DMS153 (cell line): ENCODE results near the gene TMEM253.
A peak's percentile ranks its signal among the peaks of the same experiment; 100 is the strongest.

Experiments used
- DNase-seq: peaks from one replicate; lab custom pipeline; 2025; lab: John Stamatoyannopoulos, UW

TMEM253 gene

DNA sequence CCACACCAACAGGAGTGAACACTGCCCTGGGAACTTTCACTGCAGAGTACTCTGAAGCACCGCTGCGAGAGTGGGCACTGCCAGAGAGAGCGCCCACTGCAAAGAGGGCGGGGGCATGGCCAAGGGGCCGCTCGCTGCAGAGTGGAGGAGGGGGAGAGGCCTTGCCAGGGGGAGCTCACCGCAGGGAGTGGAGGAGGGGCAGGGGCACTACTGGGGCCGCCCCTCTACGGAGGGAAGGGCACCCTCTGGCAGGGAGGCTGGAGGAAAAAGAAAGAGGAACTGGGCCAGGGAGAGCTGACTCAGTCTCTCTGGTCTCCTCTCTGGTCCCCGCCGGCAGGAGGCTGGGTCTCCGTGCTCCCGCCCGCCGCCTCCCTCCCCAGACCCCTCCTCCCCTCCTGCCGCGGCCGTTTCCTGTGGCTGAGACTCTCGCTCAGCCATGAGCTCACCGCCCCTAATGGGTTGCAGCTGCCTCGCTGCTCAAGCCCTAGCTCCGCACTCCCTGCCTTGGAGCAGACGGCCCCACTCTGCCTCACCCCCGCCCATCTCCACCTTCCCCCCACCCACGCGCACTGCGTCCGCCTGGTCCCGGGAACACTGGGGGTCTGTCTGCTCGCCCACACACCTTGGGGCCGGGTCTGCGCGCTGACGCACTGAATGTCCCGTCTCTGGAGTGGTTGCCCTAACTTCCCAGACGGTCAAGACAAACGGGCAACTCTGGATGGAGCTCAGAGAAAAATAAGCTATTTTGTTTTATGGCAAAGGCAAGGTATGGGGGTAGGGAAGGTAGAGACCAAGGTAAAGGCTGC, 29.4 kb upstream of the TMEM253 start:
- DNase-seq = peak; percentile 64

DNA sequence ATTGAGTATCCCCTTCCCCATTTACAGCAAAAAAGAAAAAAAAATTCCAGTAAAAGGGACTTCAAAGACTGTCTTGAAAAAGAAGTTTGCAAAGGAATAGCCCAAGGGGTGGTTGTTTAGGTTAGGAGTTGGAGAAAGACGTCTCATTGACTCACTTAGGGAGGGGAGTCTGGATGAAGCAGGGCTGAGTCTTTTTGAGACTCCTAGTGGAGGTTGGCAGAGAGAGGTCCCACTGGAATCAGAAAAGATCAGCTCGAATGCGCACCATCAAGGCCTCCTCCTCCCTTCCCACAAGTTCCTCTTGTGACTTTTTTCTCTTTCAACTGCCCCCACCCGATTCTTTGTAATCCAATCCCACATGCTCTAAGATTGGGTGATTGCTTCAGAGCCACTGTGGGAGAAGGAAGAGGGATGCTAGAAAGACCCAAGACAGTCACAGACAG, 28.8 kb upstream of the TMEM253 start:
- DNase-seq = no peak

DNA sequence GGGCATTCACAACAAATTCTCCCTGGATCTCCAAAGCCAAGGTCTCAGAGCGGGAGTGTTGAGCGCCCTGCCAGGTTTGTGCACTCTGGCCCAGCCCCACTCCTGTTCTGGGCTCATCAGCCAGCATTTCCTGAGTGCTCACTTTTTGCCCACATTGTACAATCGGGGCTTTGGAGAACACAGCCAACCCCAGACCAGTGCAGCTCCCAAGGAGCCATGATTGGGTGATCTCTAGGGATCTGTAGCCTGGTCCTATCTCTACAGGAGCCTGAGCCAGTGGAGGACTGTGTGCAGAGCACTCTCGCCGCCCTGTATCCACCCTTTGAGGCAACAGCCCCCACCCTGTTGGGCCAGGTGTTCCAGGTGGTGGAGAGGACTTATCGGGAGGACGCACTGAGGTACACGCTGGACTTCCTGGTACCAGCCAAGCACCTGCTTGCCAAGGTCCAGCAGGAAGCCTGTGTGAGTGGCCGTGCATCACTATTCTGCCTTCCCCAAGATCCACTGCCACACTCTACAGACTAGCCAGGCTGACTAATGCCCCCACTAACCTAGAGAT, 28.0 kb upstream of the TMEM253 start:
- no peak for DNase-seq

DNA sequence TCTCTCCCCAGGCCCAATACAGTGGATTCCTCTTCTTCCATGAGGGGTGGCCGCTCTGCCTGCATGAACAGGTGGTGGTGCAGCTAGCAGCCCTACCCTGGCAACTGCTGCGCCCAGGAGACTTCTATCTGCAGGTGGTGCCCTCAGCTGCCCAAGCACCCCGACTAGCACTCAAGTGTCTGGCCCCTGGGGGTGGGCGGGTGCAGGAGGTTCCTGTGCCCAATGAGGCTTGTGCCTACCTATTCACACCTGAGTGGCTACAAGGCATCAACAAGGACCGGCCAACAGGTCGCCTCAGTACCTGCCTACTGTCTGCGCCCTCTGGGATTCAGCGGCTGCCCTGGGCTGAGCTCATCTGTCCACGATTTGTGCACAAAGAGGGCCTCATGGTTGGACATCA, 26.9 kb upstream of the TMEM253 start:
- no peak for DNase-seq

DNA sequence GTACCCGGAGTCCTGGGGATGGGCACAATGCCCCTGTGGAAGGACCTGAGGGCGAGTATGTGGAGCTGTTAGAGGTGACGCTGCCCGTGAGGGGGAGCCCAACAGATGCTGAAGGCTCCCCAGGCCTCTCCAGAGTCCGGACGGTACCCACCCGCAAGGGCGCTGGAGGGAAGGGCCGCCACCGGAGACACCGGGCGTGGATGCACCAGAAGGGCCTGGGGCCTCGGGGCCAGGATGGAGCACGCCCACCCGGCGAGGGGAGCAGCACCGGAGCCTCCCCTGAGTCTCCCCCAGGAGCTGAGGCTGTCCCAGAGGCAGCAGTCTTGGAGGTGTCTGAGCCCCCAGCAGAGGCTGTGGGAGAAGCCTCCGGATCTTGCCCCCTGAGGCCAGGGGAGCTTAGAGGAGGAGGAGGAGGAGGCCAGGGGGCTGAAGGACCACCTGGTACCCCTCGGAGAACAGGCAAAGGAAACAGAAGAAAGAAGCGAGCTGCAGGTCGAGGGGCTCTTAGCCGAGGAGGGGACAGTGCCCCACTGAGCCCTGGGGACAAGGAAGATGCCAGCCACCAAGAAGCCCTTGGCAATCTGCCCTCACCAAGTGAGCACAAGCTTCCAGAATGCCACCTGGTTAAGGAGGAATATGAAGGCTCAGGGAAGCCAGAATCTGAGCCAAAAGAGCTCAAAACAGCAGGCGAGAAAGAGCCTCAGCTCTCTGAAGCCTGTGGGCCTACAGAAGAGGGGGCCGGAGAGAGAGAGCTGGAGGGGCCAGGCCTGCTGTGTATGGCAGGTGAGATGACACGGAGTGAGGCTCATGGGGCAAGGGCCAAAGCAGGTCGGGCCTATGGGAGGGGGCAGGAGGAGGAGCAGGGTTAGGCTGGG, 26.2 kb upstream of the TMEM253 start:
- DNase-seq = no peak

DNA sequence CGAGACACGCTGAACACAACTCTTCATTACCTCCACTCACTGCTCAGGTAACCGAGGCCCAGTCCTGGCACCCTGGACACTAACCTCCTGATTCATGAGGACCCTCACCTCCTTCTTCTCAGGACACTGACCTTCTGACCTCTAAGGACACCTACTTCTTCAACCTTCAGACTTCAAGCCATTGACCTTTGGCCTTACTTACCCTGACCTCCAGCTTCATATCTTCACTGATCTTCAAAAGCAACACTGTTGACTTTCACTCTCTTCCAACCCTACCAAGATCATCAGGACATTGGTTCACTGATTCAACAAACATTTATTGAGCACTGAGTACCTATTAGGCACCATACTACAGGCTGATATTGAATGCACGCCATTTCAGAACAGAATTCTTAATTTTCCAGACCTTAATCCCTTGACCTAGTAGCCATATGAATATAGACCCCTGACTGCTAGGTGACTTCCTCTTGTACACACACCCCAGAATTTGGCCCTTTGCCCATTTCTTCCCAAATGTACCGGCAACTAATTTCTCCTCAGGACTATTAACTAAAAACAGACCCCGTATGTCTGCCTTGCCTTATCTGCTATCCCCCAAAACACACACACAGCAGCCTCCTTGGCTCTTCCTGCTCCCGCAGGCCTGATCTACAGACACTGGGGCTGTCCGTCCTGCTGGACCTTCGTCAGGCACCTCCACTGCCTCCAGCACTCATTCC, 25.0 kb upstream of the TMEM253 start:
- DNase-seq = no peak

DNA sequence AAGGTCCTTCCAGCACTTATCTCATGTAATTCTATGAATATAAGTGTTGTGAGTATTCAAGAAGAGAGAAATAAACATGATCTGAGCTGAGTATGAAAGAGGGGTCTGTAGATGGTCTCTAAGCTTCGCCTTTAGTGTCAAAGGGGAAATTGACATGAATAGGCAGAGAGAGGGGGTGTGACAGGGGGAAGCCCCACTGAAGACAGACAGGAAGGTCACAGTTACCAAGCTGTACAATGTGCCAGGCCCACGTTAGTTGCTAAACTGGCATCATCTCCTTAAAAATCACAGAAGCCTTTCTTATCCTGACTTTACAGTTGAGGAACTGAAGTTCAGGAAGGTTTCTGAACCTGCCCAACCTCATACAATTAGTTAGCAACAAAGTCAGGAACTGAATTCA, 23.2 kb upstream of the TMEM253 start:
- DNase-seq = no peak

DNA sequence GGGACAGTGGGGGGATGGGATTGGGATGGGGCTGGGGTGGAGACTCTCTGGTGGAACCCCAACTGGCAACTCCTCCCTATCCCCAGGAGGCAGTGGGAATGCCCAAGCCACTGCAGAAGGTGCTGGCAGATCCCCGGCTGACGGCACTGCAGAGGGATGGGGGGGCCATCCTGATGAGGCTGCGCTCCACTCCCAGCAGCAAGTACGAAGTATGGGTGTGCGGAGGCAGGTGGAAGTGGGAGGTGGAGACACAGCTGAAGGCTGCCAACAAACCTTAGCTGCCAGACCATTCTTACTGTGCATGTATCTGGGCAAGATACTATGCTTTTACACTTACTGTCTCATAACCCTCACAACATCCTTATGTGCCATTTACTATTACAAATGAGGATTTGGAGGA, 22.6 kb upstream of the TMEM253 start:
- DNase-seq = no peak

DNA sequence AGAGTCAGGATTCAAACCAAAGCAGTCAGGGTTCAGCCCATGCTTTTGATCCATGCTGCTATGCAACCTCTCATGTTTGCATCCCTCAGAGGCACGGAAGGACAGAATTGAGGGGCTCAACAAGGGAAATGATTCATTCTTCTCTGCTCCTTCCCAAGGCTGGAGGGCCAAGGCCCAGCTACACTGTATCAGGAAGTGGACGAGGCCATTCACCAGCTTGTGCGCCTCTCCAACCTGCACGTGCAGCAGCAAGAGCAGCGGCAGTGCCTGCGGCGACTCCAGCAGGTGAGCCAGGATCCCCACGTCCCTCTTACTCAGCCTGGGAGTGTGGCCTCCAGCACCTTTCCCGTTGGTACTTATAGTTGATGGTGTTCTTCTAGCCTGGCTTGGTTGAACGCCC, 22.1 kb upstream of the TMEM253 start:
- DNase-seq = no peak

DNA sequence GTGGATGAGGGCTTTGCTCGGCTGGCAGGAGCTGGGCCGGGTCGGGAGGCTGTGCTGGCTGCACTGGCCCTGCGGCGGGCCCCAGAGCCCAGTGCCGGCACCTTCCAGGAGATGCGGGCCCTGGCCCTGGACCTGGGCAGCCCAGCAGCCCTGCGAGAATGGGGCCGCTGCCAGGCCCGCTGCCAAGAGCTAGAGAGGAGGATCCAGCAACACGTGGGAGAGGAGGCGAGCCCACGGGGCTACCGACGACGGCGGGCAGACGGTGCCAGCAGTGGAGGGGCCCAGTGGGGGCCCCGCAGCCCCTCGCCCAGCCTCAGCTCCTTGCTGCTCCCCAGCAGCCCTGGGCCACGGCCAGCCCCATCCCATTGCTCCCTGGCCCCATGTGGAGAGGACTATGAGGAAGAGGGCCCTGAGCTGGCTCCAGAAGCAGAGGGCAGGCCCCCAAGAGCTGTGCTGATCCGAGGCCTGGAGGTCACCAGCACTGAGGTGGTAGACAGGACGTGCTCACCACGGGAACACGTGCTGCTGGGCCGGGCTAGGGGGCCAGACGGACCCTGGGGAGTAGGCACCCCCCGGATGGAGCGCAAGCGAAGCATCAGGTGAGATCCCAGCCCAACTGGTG, 19.2 kb upstream of the TMEM253 start:
- DNase-seq = no peak

DNA sequence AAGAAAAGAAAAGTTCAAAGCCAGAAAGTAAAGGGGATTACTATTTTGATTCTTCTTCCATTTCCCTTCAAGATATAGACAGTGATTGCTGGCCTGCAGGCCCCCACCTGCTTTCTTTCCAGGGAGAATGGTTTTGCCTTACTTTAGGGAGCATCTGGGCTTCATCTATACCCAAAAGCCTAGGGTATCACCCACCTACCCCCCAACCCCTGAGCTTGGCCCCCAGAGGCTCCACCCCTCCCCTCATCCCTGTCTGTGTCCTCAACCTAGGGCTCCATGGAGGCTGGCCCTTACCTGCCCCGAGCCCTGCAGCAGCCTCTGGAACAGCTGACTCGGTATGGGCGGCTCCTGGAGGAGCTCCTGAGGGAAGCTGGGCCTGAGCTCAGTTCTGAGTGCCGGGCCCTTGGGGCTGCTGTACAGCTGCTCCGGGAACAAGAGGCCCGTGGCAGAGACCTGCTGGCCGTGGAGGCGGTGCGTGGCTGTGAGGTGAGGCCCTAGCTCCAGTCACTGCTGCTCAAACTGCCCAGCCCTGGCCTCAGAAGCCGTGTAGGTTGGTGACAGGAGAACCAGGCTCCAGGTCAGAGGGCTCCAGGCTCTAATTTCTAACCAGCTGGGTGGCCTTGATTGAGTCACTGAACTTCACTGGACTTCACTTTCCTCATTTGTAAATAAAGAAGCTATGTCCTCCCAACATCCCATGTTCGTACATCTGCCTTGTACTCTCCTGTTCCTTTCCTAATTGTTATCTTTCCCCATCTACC, 17.1 kb upstream of the TMEM253 start:
- DNase-seq = no peak

DNA sequence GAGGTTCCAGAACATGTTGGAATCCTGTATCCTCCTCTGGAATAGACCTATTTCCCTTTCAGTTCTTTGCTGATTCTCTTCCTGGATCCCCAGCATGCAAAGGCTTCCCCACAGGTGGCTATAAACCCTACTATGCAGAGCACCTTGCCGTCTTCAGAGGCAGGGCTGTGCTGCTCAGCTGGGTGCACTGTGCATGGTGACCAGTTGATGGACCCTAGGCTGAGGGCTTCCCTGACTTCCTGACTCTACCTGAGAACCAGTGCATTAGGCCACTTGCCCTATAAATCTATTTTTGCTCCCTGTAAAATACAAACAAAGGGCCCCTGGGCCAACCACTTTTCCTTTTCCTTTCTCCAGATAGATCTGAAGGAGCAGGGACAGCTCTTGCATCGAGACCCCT, 16.5 kb upstream of the TMEM253 start:
- DNase-seq = no peak

DNA sequence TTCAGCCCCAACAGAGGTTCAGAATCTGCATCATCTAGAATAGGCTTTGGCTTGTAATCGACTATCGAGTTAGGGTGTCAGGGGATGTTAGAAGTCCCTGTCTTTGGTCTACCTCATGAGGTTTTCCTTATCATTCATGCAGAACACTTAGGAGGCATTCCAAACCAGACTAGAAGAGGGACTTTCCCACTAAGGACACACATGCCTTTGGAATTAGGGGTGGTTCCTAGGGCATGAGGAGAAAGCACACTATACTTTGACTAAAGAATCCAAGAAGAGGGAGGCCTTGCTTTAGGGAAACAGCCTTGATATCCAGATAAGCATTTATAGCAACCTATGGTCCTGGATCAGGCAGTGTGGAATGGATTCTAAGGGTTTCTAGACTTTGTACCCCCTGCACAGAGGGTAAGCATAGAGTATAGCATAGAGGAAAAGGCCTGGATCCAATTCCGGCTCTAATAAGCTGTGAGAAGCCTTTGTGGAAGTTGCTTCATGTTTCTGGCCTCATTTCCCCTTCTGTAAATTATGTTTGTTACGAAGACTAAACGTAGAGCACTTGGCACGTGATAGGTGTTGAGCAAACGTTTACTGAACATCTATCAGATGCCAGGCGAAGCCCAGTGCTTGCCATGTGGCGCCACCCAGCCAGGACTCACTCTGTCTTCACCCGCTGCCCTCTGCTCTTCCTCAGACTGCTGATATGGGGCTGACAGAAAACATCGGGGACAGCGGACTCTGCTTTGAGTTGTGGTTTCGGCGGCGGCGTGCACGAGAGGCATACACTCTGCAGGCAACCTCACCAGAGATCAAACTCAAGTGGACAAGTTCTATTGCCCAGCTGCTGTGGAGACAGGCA, 15.6 kb upstream of the TMEM253 start:
- DNase-seq = no peak

DNA sequence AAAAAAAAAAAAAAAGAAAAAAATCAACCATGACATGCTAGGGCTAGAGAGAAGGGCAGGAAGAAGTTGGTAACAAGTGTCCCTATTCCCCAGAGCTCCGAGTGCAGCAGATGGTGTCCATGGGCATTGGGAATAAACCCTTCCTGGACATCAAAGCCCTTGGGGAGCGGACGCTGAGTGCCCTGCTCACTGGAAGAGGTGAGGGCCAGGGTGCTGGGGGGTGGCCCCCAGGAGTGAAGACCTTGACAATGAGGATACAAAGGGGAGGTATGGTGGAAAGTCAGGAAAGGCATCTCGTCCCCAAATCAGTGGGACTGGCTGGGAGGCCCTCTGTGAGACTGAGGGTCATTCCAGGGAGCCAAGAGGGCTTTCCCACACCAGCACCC, 14.0 kb upstream of the TMEM253 start:
- no peak for DNase-seq

DNA sequence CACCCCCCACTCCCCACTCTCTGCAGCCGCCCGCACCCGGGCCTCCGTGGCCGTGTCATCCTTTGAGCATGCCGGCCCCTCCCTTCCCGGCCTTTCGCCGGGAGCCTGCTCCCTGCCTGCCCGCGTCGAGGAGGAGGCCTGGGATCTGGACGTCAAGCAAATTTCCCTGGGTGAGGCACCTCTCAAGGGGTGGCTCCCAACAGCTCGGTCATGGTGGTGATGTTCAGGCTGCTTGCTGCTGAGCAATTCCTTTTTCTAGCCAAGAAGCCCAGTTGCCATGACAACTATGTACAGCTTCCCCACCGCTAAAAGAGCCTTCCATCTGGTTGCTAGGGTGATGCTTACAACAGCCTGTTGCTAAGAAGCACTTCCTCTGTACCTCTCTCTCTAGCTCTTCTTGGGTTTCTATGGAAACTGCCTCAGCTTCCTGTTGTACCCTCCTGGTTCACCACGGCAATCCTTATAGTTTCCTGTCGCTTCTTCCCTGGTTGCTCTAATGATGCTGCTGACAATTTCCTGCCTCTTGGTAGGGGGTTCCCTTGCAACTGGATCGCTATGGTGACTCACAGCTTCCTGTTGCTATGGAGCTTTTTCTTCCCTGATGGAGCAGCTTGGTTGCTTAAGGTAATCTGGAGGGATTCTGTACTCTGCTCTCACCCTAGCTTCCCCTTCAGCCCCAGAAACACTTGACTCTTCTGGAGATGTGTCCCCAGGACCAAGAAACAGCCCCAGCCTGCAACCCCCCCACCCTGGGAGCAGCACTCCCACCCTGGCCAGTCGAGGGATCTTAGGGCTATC, 13.4 kb upstream of the TMEM253 start:
- peak; percentile 57 for DNase-seq

DNA sequence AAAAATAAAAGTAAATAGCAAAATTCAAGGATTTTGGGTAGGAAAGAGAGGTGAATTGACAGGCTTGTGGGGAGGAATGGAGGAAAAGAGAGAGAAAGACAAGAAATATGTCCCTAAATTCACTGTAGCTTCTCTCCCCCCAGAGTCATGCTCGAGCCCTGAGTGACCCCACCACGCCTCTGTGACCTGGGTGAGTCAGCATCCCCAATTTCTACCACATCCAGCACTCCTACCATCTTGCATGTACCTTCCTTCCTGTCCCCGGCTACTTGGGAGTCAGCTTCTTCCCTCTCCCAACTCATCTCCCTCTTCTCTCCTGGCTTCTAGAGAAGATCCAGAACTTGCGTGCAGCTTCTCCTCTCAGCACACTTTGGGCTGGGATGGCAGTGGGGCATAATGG, 12.2 kb upstream of the TMEM253 start:
- DNase-seq = no peak

DNA sequence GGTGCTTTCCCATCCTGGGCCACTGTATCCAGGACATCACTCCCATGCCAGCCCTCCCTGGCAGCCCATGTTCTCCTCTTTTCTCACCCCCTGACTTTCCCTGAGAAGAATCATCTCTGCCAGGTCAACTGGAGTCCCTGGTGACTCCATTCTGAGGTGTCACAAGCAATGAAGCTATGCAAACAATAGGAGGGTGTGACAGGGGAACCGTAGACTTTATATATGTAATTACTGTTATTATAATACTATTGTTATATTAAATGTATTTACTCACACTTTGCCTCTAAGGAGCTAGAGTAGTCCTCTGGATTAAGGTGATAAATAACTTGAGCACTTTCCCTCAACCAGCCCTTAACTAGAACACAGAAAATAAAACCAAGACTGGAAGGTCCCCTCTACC, 11.6 kb upstream of the TMEM253 start:
- DNase-seq = no peak

DNA sequence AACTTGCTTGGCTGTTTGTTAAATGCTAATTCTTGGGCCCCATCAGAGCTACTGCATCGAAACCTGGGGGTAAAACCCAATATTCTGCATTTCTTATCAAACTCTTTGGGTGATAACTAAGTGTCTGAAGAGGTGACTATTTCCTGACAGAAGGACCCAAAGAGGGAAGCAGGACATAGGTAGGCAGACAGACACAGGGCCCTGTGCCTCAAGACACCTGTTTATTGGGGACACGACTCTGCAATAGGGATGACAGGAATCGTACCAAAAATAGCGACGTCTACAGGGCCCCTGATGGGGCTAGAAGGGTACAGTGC, 11.0 kb upstream of the TMEM253 start:
- no peak for DNase-seq

DNA sequence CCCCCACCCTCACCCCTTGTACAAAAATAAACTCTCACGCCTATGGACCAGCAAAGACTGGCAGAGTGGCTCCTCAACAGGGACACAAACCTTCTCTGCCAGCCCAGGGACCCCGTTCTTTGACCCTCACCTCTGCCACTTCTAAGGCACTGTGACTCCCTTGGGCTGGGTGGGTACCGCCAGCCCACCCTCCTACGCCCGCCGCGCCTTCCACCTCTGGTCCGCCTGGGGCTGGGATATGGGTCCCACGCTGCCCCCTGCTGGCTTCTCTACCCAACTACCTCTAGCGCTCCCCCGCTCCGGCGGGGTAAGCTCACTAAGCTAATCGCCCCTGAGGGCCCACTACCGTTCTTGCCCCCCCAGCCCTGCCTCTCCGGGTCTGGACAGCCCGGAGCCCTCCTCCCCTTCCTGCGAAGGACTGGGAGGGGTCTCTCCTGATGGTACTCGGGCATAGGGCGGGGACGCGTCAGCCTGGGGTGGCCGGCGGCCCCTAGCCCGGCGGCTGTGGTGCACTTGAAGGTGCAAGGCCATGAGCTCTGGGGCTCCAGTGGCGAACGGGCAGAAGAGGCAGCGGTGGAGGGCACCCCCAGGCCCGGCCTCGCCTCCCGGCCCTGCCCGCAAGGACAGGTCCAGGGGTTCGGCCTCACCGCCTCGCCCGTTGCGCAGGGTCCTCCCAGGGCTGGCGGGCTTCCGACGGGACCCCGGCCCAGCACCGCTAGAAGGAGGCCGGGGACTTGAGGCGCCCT, 10.5 kb upstream of the TMEM253 start:
- DNase-seq = no peak
